SH-SY5Y (cell line): ENCODE data around the gene STYXL1.

Source experiments
- GATA2 ChIP-seq: IDR thresholded peaks from 2 replicates; pipeline ENCODE4 v1.6.1; 2011; ENCODE audit warnings: mild to moderate bottlenecking, low read depth, low read length
- GATA3 ChIP-seq: IDR thresholded peaks from 2 replicates; pipeline ENCODE4 v1.6.1; 2011; ENCODE audit warnings: low read depth, mild to moderate bottlenecking, low read length, moderate library complexity

- TF ChIP-seq GATA2 = no peak
- TF ChIP-seq GATA3 = no peak
Observed at GRCh38 chr7:76037310-76037709, 10.5 kb downstream of the STYXL1 start.
